IMR-90 (cell line): Measurements from ENCODE around the gene SPATA9. TPM values are rescaled to one million over a fixed set of nuclear protein-coding genes. Genes with fewer than 3 reads are reported as not detected.
A peak's percentile ranks its signal among the peaks of the same experiment; 100 is the strongest.

Experiments used
- ATAC-seq: fragments of 200-7000 bp; cut with Tn5 transposase; 2 replicates; pipeline ENCODE4 v1.9.1; 2020; ENCODE audit warnings: low read depth, mild to moderate bottlenecking, moderate library complexity
- BruUV-seq: library from RNA; stranded (reverse); fragments of 400-500 nt; replicated peaks from 2 replicates; lab custom pipeline; 2021; lab: Mats Ljungman, UMichigan
- CTCF ChIA-PET: fragments of 300-600 bp; formaldehyde crosslinking; extraction: SDS; loops from one replicate; lab custom pipeline; 2021; ENCODE audit warnings: antibody characterized with exemption; lab: Yijun Ruan, JAX
- POLR2A ChIA-PET: fragments of 300-600 bp; sonication (Branson Sonifier 250); formaldehyde crosslinking; loops from one replicate; lab custom pipeline; 2022; ENCODE audit warnings: antibody characterized with exemption; ENCODE audit not compliant: unreplicated experiment; lab: Charles Lee
- DNase-seq: peaks from one replicate; pipeline ENCODE4 v3.0.0; 2013
- H2AFZ ChIP-seq: replicated peaks from 2 replicates; pipeline ENCODE3; 2013; ENCODE audit warnings: low read length, mild to moderate bottlenecking; ENCODE audit not compliant: poor library complexity
- H2AK5ac ChIP-seq: 2 replicates; pipeline ENCODE4 v1.6.1; 2013; ENCODE audit warnings: low read depth, low read length, inconsistent platforms
- H2AK9ac ChIP-seq: replicated peaks from 2 replicates; pipeline ENCODE3; 2013; ENCODE audit warnings: mild to moderate bottlenecking, low read depth, low read length, moderate library complexity; ENCODE audit not compliant: poor library complexity
- H2BK120ac ChIP-seq: 2 replicates; pipeline ENCODE4 v1.6.1; 2013; ENCODE audit warnings: low read depth, low read length, inconsistent platforms
- H2BK15ac ChIP-seq: 3 replicates; pipeline ENCODE4 v1.6.1; 2013; ENCODE audit warnings: low read depth, low read length, inconsistent platforms
- H2BK20ac ChIP-seq: 2 replicates; pipeline ENCODE4 v1.6.1; 2013; ENCODE audit warnings: low read depth, mild to moderate bottlenecking, inconsistent platforms, low read length, moderate library complexity
- H2BK5ac ChIP-seq: 2 replicates; pipeline ENCODE4 v1.6.1; 2013; ENCODE audit warnings: mild to moderate bottlenecking, low read depth, low read length, inconsistent platforms; ENCODE audit not compliant: poor library complexity, severe bottlenecking
- H3K14ac ChIP-seq: replicated peaks from 2 replicates; pipeline ENCODE4 v1.6.1; 2013; ENCODE audit warnings: low read depth, low read length, inconsistent platforms
- H3K18ac ChIP-seq: 2 replicates; pipeline ENCODE4 v1.6.1; 2013; ENCODE audit warnings: low read depth, low read length, control low read depth
- H3K23ac ChIP-seq: 2 replicates; pipeline ENCODE4 v1.6.1; 2013; ENCODE audit warnings: low read depth, low read length, inconsistent platforms
- H3K27ac ChIP-seq: 2 replicates; pipeline ENCODE4 v1.5.1; 2013; ENCODE audit warnings: mild to moderate bottlenecking, control low read depth, low read length; ENCODE audit not compliant: insufficient read depth
- H3K27me3 ChIP-seq: 2 replicates; pipeline ENCODE4 v1.6.1; 2013; ENCODE audit warnings: low read length; ENCODE audit not compliant: control insufficient read depth, insufficient read depth
- H3K36me3 ChIP-seq: 2 replicates; pipeline ENCODE4 v1.6.1; 2013; ENCODE audit warnings: low read length, mixed read lengths; ENCODE audit not compliant: control insufficient read depth, insufficient read depth
- H3K4ac ChIP-seq: 2 replicates; pipeline ENCODE4 v1.6.1; 2013; ENCODE audit warnings: low read depth, low read length, inconsistent platforms
- H3K4me1 ChIP-seq: 2 replicates; pipeline ENCODE4 v1.6.1; 2013; ENCODE audit warnings: low read length, mixed read lengths; ENCODE audit not compliant: control insufficient read depth, insufficient read depth
- H3K4me2 ChIP-seq: 2 replicates; pipeline ENCODE4 v1.6.1; 2013; ENCODE audit warnings: low read depth, mild to moderate bottlenecking, control low read depth, low read length, moderate library complexity
- H3K4me3 ChIP-seq: 2 replicates; pipeline ENCODE4 v1.5.1; 2013; ENCODE audit warnings: low read depth, mild to moderate bottlenecking, control low read depth, low read length, moderate library complexity; ENCODE audit not compliant: insufficient read depth
- H3K56ac ChIP-seq: 2 replicates; pipeline ENCODE4 v1.6.1; 2013; ENCODE audit warnings: low read length, inconsistent platforms; ENCODE audit not compliant: insufficient read depth; ENCODE audit errors: extremely low read depth
- H3K79me1 ChIP-seq, 2 experiments: 2 replicates each; pipeline ENCODE4 v1.6.1; 2013; ENCODE audit warnings: low read length in 2 of 2, inconsistent platforms in 1 of 2, low read depth in 1 of 2
- H3K9ac ChIP-seq: 2 replicates; pipeline ENCODE4 v1.6.1; 2013; ENCODE audit warnings: low read depth, low read length, control low read depth
- H3K9me1 ChIP-seq: 2 replicates; pipeline ENCODE4 v1.6.1; 2013; ENCODE audit warnings: low read length, inconsistent platforms; ENCODE audit not compliant: insufficient read depth
- H3K9me3 ChIP-seq: 2 replicates; pipeline ENCODE4 v1.6.1; 2013; ENCODE audit warnings: low read length; ENCODE audit not compliant: control insufficient read depth, insufficient read depth
- H4K20me1 ChIP-seq: 2 replicates; pipeline ENCODE4 v1.6.1; 2013; ENCODE audit warnings: low read length, inconsistent platforms; ENCODE audit not compliant: insufficient read depth
- H4K5ac ChIP-seq: 2 replicates; pipeline ENCODE4 v1.6.1; 2013; ENCODE audit warnings: mild to moderate bottlenecking, low read depth, low read length, control low read depth
- H4K8ac ChIP-seq, 2 experiments: 2 replicates each; pipeline ENCODE4 v1.6.1; 2013; ENCODE audit warnings: low read depth in 2 of 2, low read length in 2 of 2, control low read depth in 1 of 2, inconsistent platforms in 1 of 2
- H4K91ac ChIP-seq: 2 replicates; pipeline ENCODE4 v1.6.1; 2013; ENCODE audit warnings: low read depth, low read length, inconsistent platforms; ENCODE audit not compliant: insufficient read depth
- BHLHE40 ChIP-seq: fragments of 150-350 bp; IDR thresholded peaks from 2 replicates; pipeline ENCODE4 v1.6.1; 2016; ENCODE audit warnings: mild to moderate bottlenecking, low read depth, low read length
- CEBPB ChIP-seq: IDR thresholded peaks from 2 replicates; pipeline ENCODE4 v1.6.1; 2012; ENCODE audit warnings: low read depth, low read length, improper control_type of control experiment
- CHD1 ChIP-seq: IDR thresholded peaks from 2 replicates; pipeline ENCODE4 v1.6.1; 2012; ENCODE audit warnings: low read depth, low read length, improper control_type of control experiment
- FOS ChIP-seq: fragments of 150-350 bp; IDR thresholded peaks from 2 replicates; pipeline ENCODE4 v1.6.1; 2016; ENCODE audit warnings: low read depth, low read length
- MAFK ChIP-seq: IDR thresholded peaks from 2 replicates; pipeline ENCODE4 v1.6.1; 2012; ENCODE audit warnings: low read depth, low read length, improper control_type of control experiment
- MAZ ChIP-seq: IDR thresholded peaks from 2 replicates; pipeline ENCODE4 v1.6.1; 2012; ENCODE audit warnings: low read depth, mild to moderate bottlenecking, low read length, improper control_type of control experiment, moderate library complexity, borderline replicate concordance
- MXI1 ChIP-seq: IDR thresholded peaks from 2 replicates; pipeline ENCODE4 v1.6.1; 2012; ENCODE audit warnings: low read depth, mild to moderate bottlenecking, low read length, moderate library complexity, borderline replicate concordance
- NFE2L2 ChIP-seq: fragments of 150-350 bp; IDR thresholded peaks from 2 replicates; pipeline ENCODE4 v1.6.1; 2016; ENCODE audit warnings: low read depth, mild to moderate bottlenecking, low read length
- POLR2A ChIP-seq: IDR thresholded peaks from 2 replicates; pipeline ENCODE4 v1.6.1; 2012; ENCODE audit warnings: mild to moderate bottlenecking, low read depth, low read length
- RAD21 ChIP-seq: IDR thresholded peaks from 2 replicates; pipeline ENCODE4 v1.6.1; 2012; ENCODE audit warnings: low read length, improper control_type of control experiment
- RCOR1 ChIP-seq: IDR thresholded peaks from 2 replicates; pipeline ENCODE4 v1.6.1; 2012; ENCODE audit warnings: mild to moderate bottlenecking, low read length, improper control_type of control experiment; ENCODE audit not compliant: insufficient replicate concordance
- RFX5 ChIP-seq: IDR thresholded peaks from 2 replicates; pipeline ENCODE4 v1.8.0; 2012; ENCODE audit warnings: low read depth, mild to moderate bottlenecking, low read length, moderate library complexity
- SMC3 ChIP-seq: fragments of 150-350 bp; IDR thresholded peaks from 2 replicates; pipeline ENCODE4 v1.6.1; 2016; ENCODE audit warnings: low read depth, mild to moderate bottlenecking, antibody characterized with exemption, low read length, moderate library complexity
- whole genome bisulfite sequencing, 2 experiments: methylation state at CpG; one replicate each; pipeline versions ENCODE4 v1.1.5 to v1.1.7; 2013; ENCODE audit warnings: missing lambda C conversion rate in 2 of 2; ENCODE audit not compliant: insufficient read length in 1 of 2; ENCODE audit errors: extremely low coverage in 2 of 2; 5-methylcytosine and 5-hydroxymethylcytosine counted together
- dilution Hi-C: fragments of 300-500 bp; cut with HindIII; formaldehyde crosslinking; loops from one replicate; pipeline ENCODE4 v1.14.3; 2018; ENCODE audit warnings: low sequenced_read_pairs; ENCODE audit not compliant: unreplicated experiment
- in situ Hi-C: fragments of 300-500 bp; cut with MboI; formaldehyde crosslinking; loops from 3 replicates; pipeline ENCODE4 v1.14.3; 2019; ENCODE audit warnings: low sequenced_read_pairs, inconsistent platforms, mixed read lengths
- intact Hi-C: fragments of 100-400 bp; cut with micrococcal nuclease; formaldehyde crosslinking; loops from 2 replicates; pipeline ENCODE4 v1.10.0; 2022
- polyA plus RNA-seq, 3 experiments: library from polyadenylated mRNA; depleted of rRNA; stranded (reverse); fragments of >200 nt; gene quantifications; 2 replicates each; pipeline ENCODE4 v1.2.3, GENCODE V29; 2012; ENCODE audit warnings: low replicate concordance in 1 of 3
- total RNA-seq: library from RNA; depleted of rRNA; stranded (reverse); fragments of >200 nt; gene quantifications from 2 replicates; pipeline ENCODE4 v1.2.3, GENCODE V29; 2012
- TF ChIP-seq, protein P1 (sequence below): fragments of 150-350 bp; IDR thresholded peaks from 2 replicates; pipeline ENCODE4 v1.6.1; 2016; ENCODE audit warnings: low read depth, mild to moderate bottlenecking, low read length, moderate library complexity, borderline replicate concordance
- TF ChIP-seq, protein P2 (sequence below): fragments of 150-350 bp; IDR thresholded peaks from 2 replicates; pipeline ENCODE4 v1.6.1; 2017; ENCODE audit warnings: mild to moderate bottlenecking, antibody characterized with exemption, low read length, low read depth
- TF ChIP-seq, protein P3 (sequence below): conservative IDR thresholded peaks from 2 replicates; pipeline ENCODE4 v1.5.1; 2012; ENCODE audit warnings: mild to moderate bottlenecking, low read depth, low read length, improper control_type of control experiment

Gene SPATA9
- total and polyA plus RNA-seq, 2 of the 4 experiments (the other 2 are of a cell fraction), result 0.72 to 0.86 TPM

DNA sequence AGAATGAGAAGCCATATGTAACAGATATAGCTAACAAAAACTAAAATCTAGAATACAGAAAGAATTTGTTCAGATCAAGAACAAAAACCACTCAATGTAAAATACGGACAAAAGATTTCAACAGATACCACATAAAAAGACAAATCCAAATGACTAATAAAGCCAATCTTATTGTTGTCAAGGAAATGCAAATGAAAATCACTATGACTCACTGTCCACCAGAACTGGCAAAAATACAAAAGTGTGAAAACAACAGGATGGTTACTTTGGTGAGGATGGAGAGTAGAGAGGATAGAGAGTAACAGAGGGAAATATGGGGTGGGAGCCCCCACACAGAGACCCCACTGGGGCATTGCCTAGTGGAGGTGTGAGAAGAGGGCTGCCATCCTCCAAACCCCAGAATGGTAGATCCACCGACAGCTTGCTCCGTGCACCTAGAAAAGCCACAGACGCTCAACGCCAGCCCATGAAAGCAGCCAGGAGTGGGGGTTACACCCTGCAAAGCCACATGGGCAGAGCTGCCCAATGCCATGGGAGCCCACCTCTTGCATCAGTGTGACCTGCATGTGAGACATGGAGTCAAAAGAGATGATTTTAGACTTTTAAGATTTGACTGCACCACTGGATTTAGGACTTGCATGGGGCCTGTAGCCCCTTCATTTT, 33.1 kb upstream of the SPATA9 start:
- Histone ChIP-seq H3K23ac (no peak overlapping the region), H3K4me2 (no peak overlapping the region), H3K36me3 (no peaks in the 10 kb centered on the region), H3K9ac (no peak overlapping the region), H3K14ac (no peak overlapping the region), H3K18ac (no peak overlapping the region), H2BK5ac (no peak overlapping the region), H3K56ac (no peak overlapping the region), H2BK15ac (no peak overlapping the region), H2AK9ac (no peak overlapping the region), H4K20me1 (no peaks in the 10 kb centered on the region), H4K8ac (no peak overlapping the region), H3K4ac (no peak overlapping the region), H3K4me1 (peaks cover 9% of the 10 kb centered on the region), H2BK120ac (no peak overlapping the region), H2BK20ac (no peak overlapping the region), H3K9me3 (no peaks in the 10 kb centered on the region), H4K5ac (no peak overlapping the region), H3K27me3 (no peaks in the 10 kb centered on the region), H3K27ac (no peak overlapping the region), H2AK5ac (no peak overlapping the region), H4K91ac (no peak overlapping the region), H3K79me1 (no peaks in the 10 kb centered on the region; a peak in 1 of 4 replicates), H2AFZ (no peak overlapping the region), H3K9me1 (no peaks in the 10 kb centered on the region; the same call in 1 of the 2 replicates), H3K4me3 (no peak overlapping the region)
- in situ Hi-C loops (no loop called here), dilution Hi-C loops (no loop called here), intact Hi-C loops (no loop called here)
- DNase-seq (peak; percentile 76), ATAC-seq (no peak)
- ChIA-PET CTCF (no interaction called here), POLR2A (no interaction called here)
- 100% methylated on average over 1 of the region's 5 CpGs; no CpG with 5 or more reads in 1 of the 2 experiments for WGBS, 2 experiments
- BruUV-seq, result no TSS peak
- TF ChIP-seq MAZ, result no peak
- no peak for TF ChIP-seq CHD1
- TF ChIP-seq, protein P1, sequence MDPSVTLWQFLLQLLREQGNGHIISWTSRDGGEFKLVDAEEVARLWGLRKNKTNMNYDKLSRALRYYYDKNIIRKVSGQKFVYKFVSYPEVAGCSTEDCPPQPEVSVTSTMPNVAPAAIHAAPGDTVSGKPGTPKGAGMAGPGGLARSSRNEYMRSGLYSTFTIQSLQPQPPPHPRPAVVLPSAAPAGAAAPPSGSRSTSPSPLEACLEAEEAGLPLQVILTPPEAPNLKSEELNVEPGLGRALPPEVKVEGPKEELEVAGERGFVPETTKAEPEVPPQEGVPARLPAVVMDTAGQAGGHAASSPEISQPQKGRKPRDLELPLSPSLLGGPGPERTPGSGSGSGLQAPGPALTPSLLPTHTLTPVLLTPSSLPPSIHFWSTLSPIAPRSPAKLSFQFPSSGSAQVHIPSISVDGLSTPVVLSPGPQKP, result no peak
- peak; percentile 77; the same call in 1 of the 2 replicates for TF ChIP-seq FOS
- no peak for TF ChIP-seq MXI1
- no peak for TF ChIP-seq RFX5
- TF ChIP-seq RAD21, result no peak
- peak; percentile 42; the same call in 1 of the 2 replicates for TF ChIP-seq BHLHE40
- TF ChIP-seq SMC3, result no peak
- peak; percentile 32; the same call in 1 of the 2 replicates for TF ChIP-seq CEBPB
- no peak for TF ChIP-seq RCOR1
- TF ChIP-seq POLR2A, result no peak
- no peak for TF ChIP-seq MAFK
- TF ChIP-seq, protein P2, sequence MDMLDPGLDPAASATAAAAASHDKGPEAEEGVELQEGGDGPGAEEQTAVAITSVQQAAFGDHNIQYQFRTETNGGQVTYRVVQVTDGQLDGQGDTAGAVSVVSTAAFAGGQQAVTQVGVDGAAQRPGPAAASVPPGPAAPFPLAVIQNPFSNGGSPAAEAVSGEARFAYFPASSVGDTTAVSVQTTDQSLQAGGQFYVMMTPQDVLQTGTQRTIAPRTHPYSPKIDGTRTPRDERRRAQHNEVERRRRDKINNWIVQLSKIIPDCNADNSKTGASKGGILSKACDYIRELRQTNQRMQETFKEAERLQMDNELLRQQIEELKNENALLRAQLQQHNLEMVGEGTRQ, result no peak
- no peak for TF ChIP-seq NFE2L2
- TF ChIP-seq, protein P3, sequence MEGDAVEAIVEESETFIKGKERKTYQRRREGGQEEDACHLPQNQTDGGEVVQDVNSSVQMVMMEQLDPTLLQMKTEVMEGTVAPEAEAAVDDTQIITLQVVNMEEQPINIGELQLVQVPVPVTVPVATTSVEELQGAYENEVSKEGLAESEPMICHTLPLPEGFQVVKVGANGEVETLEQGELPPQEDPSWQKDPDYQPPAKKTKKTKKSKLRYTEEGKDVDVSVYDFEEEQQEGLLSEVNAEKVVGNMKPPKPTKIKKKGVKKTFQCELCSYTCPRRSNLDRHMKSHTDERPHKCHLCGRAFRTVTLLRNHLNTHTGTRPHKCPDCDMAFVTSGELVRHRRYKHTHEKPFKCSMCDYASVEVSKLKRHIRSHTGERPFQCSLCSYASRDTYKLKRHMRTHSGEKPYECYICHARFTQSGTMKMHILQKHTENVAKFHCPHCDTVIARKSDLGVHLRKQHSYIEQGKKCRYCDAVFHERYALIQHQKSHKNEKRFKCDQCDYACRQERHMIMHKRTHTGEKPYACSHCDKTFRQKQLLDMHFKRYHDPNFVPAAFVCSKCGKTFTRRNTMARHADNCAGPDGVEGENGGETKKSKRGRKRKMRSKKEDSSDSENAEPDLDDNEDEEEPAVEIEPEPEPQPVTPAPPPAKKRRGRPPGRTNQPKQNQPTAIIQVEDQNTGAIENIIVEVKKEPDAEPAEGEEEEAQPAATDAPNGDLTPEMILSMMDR, result no peak
